Activated CD4-positive, alpha-beta T cell treated with anti-CD3 and anti-CD28 coated beads, Interleukin-2, amount 50 U/mL, for 24 hours (primary cell): ENCODE results near the gene STK24.

ENCODE experiments used
- DNase-seq, 2 donors: peaks; one replicate each; pipeline ENCODE4 v3.0.0-alpha.2; 2020; ENCODE audit warnings: low read depth in 1 of 2, low spot score in 1 of 2

Gene STK24

GRCh38 chr13:98557937-98558792 lies 18.7 kb downstream of the STK24 start:
- no peak for DNase-seq

- DNase-seq: no peak
Measured at GRCh38 chr13:98556968-98557631, 19.8 kb downstream of the STK24 start.

GRCh38 chr13:98556142-98556816 lies 20.6 kb downstream of the STK24 start:
- no peak for DNase-seq

GRCh38 chr13:98549728-98550317 lies 27.1 kb downstream of the STK24 start:
- DNase-seq: no peak

GRCh38 chr13:98549006-98549727 lies 27.7 kb downstream of the STK24 start:
- no peak for DNase-seq

- no peak for DNase-seq
Measured at GRCh38 chr13:98548230-98548629, 28.7 kb downstream of the STK24 start.

GRCh38 chr13:98547455-98547854 lies 29.5 kb downstream of the STK24 start:
- no peak for DNase-seq

- DNase-seq: no peak
Measured at GRCh38 chr13:98546402-98546801, 30.5 kb downstream of the STK24 start.

- no peak for DNase-seq
Measured at GRCh38 chr13:98544104-98544710, 32.7 kb downstream of the STK24 start.

GRCh38 chr13:98543378-98544103 lies 33.4 kb downstream of the STK24 start:
- no peak for DNase-seq

GRCh38 chr13:98542568-98543377 lies 34.1 kb downstream of the STK24 start:
- no peak for DNase-seq

- DNase-seq: no peak
Measured at GRCh38 chr13:98541701-98542203, 35.2 kb downstream of the STK24 start.

GRCh38 chr13:98541191-98541590 lies 35.7 kb downstream of the STK24 start:
- no peak for DNase-seq

GRCh38 chr13:98540476-98540875 lies 36.4 kb downstream of the STK24 start:
- DNase-seq: no peak

- DNase-seq: no peak
Measured at GRCh38 chr13:98539666-98540065, 37.2 kb downstream of the STK24 start.

GRCh38 chr13:98538876-98539275 lies 38.0 kb downstream of the STK24 start:
- no peak for DNase-seq

- DNase-seq: no peak
Measured at GRCh38 chr13:98537740-98538139, 39.2 kb downstream of the STK24 start.

- DNase-seq: no peak
Measured at GRCh38 chr13:98537306-98537705, 39.6 kb downstream of the STK24 start.

- no peak for DNase-seq
Measured at GRCh38 chr13:98536729-98537128, 40.2 kb downstream of the STK24 start.
